PFSK-1 (cell line): ENCODE results near the gene DNAH10.

Experiments
- POLR2AphosphoS5 ChIP-seq: IDR thresholded peaks from 2 replicates; pipeline ENCODE4 v1.6.1; 2012; ENCODE audit warnings: low read depth, mild to moderate bottlenecking, control low read depth, low read length, moderate library complexity
- SIN3A ChIP-seq: IDR thresholded peaks from 2 replicates; pipeline ENCODE4 v1.6.1; 2012; ENCODE audit warnings: mild to moderate bottlenecking, low read length, moderate library complexity, borderline replicate concordance; ENCODE audit not compliant: insufficient read depth
- TAF1 ChIP-seq: IDR thresholded peaks from 2 replicates; pipeline ENCODE4 v1.6.1; 2012; ENCODE audit warnings: low read length, control low read depth, borderline replicate concordance; ENCODE audit not compliant: insufficient read depth
- TF ChIP-seq, protein P1 (sequence below), 2 experiments: IDR thresholded peaks; 2 replicates each; pipeline versions ENCODE4 v1.6.1 to v1.8.0; 2011 to 2012; ENCODE audit warnings: low read depth in 2 of 2, low read length in 2 of 2, control low read depth in 1 of 2, inconsistent platforms in 1 of 2, mild to moderate bottlenecking in 1 of 2, moderate library complexity in 1 of 2; ENCODE audit not compliant: insufficient read depth in 1 of 2

GRCh38 chr12:123914726-123915333 is 152.7 kb downstream of the DNAH10 start:
- TF ChIP-seq, protein P1, sequence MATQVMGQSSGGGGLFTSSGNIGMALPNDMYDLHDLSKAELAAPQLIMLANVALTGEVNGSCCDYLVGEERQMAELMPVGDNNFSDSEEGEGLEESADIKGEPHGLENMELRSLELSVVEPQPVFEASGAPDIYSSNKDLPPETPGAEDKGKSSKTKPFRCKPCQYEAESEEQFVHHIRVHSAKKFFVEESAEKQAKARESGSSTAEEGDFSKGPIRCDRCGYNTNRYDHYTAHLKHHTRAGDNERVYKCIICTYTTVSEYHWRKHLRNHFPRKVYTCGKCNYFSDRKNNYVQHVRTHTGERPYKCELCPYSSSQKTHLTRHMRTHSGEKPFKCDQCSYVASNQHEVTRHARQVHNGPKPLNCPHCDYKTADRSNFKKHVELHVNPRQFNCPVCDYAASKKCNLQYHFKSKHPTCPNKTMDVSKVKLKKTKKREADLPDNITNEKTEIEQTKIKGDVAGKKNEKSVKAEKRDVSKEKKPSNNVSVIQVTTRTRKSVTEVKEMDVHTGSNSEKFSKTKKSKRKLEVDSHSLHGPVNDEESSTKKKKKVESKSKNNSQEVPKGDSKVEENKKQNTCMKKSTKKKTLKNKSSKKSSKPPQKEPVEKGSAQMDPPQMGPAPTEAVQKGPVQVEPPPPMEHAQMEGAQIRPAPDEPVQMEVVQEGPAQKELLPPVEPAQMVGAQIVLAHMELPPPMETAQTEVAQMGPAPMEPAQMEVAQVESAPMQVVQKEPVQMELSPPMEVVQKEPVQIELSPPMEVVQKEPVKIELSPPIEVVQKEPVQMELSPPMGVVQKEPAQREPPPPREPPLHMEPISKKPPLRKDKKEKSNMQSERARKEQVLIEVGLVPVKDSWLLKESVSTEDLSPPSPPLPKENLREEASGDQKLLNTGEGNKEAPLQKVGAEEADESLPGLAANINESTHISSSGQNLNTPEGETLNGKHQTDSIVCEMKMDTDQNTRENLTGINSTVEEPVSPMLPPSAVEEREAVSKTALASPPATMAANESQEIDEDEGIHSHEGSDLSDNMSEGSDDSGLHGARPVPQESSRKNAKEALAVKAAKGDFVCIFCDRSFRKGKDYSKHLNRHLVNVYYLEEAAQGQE (IDR thresholded peaks at IDR 0.05; ENCODE audit: insufficient read depth in 1 of 2, low read depth in 2 of 2, low read length in 2 of 2), result no peak
- TF ChIP-seq TAF1 (no peak), POLR2AphosphoS5 (no peak), SIN3A (no peak)
